HG03457 (cell line): ENCODE data around the gene LRRC25.

ENCODE experiments used
- ATAC-seq: cut with Tn5 transposase; IDR thresholded peaks from one replicate; pipeline ENCODE4 v1.9.1; 2021; ENCODE audit warnings: moderate number of reproducible peaks; ENCODE audit not compliant: unreplicated experiment

Gene LRRC25

DNA sequence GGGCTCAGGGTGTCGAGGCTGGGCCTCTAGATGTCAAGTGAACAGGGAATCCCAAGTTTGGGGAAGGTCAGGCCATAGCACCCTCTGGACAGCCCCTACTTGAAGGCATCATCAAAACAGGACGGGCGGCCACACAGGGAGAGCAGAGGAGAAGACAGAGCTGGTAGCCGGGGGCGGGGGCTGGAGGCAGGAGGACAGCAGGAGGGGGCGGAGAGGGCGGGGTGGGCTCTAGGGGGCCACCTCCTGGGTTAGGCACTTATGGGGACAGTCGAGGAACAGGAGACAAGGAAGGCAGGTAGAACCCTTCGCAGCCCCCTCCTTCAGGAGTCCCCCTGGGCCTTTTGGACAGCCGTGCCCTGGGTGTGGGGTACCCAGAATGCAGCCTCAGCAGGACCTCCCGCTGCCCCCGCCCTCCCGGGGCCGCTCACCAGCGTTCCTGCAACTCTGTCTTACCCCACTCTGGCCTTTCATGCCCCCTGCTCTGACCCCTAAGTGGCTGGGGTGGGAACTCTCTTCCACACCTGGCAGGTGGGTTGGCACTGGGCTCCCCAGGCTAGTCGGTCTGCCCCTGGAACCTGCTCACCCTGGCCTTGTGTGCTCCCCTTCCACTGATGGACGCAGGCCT, 27.6 kb upstream of the LRRC25 start:
- no peak for ATAC-seq

- ATAC-seq = no peak
Observed at GRCh38 chr19:18424122-18424889, 26.9 kb upstream of the LRRC25 start.

DNA sequence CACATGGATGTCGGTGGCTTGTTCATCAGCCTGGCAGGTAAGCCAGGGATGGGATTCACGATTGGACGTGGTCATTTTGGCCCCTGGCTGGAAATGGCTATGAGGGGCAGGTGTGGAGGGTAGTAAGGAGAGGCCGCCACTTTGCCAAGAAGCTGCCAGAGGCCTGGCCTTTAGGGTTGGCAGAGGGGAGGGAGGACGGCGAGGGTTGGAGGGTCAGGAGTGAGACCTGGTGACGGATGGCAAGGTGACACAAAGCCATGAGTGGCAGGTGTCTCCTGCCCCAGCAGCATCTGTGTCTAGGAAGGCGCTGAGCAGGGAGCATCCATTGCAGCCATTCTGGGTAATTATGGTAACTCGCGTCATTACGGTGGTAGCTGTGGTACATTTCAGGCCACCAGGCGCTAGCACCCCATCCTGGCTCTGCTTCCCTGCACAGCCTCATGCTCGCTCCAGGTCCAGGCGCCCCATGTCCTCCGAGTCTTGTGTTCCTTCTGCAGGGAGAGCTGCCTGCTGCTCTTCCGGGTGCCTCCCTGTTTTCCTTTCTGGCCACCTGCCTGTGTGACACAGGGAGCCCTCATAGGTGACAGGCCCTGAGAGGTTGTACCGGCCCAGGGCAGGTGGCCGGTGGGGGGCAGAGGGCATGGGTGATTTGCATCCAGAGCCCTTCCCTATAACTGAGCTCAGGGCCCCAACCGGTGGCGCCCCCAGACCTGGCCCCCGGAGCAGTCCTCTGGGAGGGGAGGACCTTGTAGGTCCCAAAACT, 26.0 kb upstream of the LRRC25 start:
- ATAC-seq = no peak

GRCh38 chr19:18422530-18423191, 25.2 kb upstream of the LRRC25 start:
- ATAC-seq = no peak

DNA sequence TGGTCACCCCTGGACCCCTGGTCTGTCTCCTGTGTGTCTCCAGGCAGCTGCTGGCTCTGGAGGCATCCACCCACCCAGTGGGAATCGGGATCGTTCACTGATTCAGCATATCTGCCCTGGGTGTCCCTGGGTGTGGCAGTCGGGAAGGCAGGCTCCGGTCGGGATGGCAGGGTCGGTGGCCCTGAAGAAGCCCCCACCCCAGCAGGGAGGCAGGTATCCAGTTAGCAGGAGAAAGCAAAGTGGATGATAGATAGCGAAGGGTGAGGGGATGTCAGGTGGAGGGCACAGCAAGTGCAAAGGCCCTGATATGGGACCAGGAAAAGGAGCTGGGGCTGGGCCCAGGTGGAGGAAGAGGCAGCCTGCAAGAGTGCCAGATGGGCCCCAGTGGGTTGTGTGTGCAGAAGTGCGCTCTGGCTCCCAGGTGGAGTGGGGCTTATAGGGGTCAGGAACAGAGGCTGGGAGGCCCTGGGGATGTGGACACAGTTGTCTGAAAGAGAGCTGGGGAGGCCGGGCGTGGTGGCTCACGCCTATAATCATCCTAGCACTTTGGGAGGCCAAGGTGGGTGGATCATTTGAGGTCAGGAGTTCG, 24.0 kb upstream of the LRRC25 start:
- ATAC-seq = no peak

DNA sequence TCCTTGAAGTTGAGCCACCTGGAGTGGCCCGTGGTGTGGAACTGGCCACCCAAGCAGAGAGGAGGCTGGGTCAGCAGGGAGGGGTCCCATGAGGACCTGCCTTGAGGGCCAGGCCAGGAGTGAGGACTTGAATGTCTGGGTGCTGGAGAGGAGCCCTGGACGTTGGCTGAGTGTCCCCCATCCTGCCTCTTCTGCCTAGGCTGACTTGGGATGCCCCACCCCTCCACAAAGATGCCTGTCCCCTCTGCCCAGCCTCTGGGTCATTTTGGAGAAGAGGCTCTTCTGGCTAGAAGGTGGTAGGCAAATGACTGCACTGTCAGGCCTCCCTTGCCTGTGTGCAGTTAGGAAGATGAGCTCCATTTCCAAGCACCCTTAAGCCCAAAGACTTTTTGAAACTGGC, 23.5 kb upstream of the LRRC25 start:
- ATAC-seq = no peak

DNA sequence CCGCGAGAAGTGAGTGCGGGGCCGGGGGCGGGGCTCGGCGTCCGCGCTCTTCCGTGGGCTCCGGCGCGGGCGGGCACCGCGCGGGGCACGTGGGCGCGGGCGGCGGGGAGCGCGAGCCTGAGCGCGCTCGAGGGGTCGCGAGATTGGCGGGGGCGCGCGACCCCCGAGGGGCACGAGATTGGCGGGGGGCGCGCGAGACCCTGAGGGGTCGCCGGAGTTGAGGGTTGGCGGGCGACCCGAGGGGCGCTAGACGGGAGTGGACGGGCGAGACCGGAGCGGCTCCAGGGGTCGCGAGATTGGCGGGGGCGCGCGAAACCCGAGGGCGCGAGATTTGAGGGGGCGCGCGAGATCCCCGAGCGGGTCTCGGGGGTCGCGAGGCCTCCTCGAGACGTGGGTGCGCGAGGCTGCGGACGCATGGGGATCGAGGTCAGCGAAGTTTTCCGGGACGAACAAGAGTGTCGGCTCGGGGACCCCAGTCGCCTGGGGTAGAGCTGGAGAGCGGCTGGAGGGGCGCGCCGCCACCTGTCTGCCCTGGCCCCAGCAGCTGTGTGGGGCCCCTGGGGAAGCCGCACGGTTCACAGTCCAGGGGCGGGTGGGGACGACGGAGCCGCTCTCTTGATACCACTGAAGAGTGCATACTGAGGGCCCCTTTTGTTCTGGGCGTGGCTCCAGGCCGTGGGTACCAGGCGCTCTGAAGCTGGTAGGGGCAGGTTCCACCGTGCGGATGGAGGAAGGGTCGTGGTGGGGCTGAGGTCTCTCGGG, 22.5 kb upstream of the LRRC25 start:
- ATAC-seq = no peak

DNA sequence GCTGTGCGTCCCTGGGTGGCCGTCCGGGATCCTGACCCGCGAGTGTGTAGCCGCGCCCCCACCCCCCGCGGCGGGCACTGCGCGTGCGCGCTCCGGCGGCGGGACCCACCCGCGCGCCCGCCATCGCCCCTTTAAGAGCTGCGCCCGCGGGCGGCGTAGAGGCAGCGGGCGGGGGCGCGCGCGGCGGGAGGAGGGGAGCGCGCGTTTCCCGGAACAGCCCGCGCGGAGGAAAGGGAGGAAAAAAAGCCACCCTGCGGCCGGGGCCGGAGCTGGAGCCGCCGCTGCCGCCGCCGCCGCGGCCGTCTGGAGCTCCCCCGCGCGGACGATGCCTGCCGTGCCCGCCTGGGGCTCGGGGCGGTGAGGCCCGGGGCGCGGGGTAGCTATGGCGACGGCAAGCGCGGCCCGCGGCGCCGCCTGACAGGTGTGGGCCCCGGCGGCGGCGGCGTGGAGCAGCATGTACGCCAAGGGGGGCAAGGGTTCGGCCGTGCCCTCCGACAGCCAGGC, 21.8 kb upstream of the LRRC25 start, which contains the start of gene SSBP4:
TSS of gene SSBP4 (plus strand) at position 204 of the 504 bp plus-strand sequence. CDS start at position 455, 251 bp downstream.
- no peak for ATAC-seq

DNA sequence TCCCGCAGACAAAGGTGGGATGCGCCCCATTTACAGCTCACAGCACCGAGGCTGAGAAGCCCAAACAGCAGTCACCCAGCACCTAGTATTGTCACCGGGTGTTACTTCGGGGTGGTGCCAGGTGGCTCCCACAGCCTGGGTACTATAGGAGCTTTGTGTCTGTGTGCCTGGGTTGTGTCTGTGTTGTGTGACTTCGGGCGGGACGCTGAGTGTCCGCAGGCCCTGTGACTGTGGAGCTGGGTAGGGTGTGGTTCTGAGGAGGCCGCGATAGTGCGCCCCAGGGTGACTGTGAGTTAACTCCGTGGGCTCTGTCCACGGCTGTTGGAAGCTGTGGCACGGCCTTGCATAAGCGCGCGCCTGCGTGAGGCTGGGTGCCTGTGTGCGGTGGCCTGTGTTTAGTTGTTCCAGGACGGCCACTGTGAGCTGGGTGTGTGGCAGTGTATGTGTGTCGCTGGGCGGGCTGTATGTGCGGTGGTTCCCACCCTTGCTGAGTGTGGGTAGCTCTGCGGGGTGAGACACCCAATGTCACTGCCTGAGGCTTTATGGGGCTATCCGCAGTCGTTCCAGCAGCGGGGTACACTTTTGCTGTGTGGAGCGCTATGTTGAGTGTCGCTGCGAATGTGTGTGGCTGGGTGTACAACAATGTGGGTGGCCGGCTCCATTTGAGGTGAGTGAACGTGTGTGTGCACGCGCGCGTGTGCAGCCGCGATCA, 21.2 kb upstream of the LRRC25 start:
- no peak for ATAC-seq

DNA sequence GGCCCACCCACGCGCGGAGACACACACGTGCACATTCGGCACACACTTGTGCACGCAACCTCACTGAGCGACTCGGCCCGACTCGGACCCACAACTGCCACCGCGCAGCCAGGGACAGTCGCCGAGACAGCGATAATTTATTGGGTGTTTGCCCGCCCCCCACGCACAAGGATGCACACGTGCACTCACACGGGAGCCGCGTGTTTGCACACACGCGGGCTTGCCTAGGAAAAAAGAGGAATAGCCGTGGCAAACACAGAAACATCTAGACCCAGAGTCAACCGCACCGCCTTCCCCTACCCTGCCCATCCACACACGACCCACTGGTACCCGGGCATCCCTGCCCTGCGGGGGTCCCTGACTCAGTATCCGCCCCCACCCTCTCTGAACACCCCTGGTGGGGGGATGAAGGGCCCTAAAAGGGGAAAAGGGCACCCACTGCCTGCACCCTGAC, 20.6 kb upstream of the LRRC25 start:
- ATAC-seq = no peak

DNA sequence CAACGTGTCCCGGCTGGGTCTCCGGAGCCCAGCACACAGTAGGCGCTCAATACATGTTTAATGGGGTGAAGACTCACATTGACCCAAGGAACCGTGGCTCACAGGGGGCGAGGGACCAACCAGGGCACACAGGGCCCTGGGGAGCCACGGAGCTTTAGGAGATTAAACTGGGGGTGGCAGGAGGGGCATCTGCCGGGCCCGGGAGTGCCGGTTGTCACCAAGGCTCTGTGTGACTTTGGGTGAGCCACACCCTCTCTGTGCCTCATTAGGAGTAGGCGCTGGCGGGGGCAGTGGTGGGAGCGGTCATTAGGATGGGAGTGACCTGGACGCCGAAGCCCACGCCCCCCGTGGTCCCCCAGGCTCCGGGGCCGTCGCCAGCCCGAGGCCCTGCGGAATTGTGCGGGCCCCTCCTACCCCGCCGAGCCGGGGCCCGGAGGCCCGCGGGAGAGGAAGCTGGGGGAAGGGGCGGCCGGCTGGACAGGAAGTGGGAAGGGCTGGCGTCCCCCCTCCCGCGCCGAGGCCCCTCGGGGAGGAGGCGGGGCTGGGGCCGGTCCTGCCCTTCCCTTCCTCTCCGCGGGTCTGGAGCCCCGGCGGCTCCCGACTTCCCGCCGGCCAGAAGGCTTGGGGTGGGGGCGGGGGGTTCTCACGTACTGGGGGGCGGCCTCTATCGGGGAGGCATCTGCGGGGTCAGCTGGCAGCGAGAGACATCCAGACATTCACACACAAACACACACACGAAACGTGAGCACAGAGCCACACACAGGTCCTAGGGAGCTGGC, 20.0 kb upstream of the LRRC25 start:
- ATAC-seq = no peak

GRCh38 chr19:18416778-18417249, 19.4 kb upstream of the LRRC25 start:
- no peak for ATAC-seq

DNA sequence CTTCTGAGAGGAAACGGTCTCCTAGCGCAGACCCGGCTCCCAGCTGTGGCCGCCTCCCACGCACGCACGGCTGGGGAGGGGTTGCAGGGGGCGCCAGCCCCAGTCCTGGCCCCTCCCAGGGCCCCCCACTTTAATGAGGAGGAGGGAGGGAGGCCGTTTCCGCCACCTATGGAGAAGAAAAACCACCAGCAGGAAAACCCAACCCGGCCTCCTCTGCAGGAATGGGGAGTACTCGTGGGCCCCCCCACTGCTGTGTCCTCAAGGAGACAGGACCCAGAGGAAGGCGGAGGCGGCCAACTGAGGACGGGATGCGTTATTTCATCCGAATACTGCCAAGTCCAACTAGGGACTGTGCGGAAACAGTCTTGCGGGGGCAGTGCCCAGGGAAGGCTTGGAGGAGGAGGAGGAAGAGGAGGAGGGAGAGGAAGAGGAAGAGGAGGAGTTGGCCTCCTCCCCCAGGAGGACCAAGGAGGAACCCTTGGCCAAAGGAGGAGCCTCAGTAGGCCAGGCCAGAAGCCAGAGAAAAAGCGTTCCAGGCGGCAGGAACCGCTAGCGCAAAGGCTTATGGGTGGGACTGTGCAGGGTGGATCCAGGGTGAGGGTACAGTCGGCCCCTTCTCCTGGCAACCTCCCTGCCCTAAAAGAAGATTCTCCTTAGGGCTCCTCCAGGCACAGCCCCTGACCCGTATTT, 17.9 kb upstream of the LRRC25 start:
- ATAC-seq = no peak

- no peak for ATAC-seq
Observed at GRCh38 chr19:18414504-18415177, 17.2 kb upstream of the LRRC25 start.

GRCh38 chr19:18412610-18413239, 15.3 kb upstream of the LRRC25 start:
- no peak for ATAC-seq

GRCh38 chr19:18408053-18408476, 10.6 kb upstream of the LRRC25 start:
- ATAC-seq = no peak

DNA sequence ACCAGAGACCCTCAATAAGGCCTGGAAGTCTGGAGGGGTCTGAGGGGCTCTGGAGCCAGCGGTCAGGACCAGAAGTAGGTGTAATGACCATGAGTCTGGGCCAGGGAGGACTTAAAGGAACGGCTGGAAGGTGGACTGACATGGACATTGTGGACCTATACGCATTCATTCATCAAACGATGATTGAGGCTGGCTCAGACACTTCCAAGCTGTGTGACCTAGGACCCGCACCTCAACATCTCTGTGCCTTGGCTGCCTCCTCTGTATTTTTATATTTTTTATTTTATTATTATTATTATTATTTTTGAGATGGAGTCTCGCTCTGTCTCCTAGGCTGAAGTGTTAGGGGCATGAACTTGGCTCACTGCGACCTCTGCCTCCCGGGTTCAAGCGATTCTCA, 9.3 kb upstream of the LRRC25 start:
- ATAC-seq = no peak
